Neural progenitor cell (in vitro differentiated cells): ENCODE data around the gene TNFSF8.

Experiments used
- CTCF ChIP-seq: fragments of 200-600 bp; sonication (generic); IDR thresholded peaks from 2 replicates; pipeline ENCODE4 v1.5.1; 2017; ENCODE audit warnings: antibody characterized with exemption, mild to moderate bottlenecking
- EZH2 ChIP-seq: fragments of 200-600 bp; sonication (generic); IDR thresholded peaks from 2 replicates; pipeline ENCODE4 v1.6.1; 2017; ENCODE audit warnings: antibody characterized with exemption, mild to moderate bottlenecking, moderate library complexity

- TF ChIP-seq CTCF = no peak
- TF ChIP-seq EZH2 = no peak
Observed at GRCh38 chr9:114913656-114914055, 16.7 kb downstream of the TNFSF8 start.
